ENCODE results near the gene SESTD1. TPM values are rescaled to one million over a fixed set of nuclear protein-coding genes. Genes with fewer than 3 reads are reported as not detected.
"Not testable (repeated sequence)": the region's sequence is repeated elsewhere in the genome, so short reads cannot be mapped to it uniquely, and the experiment has no call there.

Gene SESTD1
- total RNA-seq, 1 donor from 2014 or later = 82.2 TPM

GRCh38 chr2:179265082-179265510, 464 bp upstream of the SESTD1 start:
- DNase-seq = no peak

GRCh38 chr2:179263446-179264367, 925 bp downstream of the SESTD1 start:
- no peak for DNase-seq

DNA sequence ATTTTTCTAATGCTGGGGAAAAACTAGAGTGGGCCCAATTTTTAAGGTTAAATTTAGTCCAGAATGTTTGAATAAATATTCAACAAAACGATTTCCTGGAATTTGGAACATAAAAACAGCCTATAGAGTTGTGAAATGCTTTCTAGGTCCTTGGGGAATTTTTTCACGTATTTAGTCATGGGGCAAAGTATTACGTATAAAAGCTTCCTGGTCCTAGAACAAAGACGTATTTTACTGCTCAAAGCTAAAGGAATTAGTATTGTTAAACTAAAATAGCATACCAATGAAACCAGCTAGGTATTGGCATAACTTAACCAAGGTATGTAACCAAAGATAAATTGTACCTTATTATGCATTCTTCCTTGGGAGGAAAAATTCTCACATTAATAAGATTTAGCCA, 1.6 kb downstream of the SESTD1 start:
- DNase-seq = no peak

DNA sequence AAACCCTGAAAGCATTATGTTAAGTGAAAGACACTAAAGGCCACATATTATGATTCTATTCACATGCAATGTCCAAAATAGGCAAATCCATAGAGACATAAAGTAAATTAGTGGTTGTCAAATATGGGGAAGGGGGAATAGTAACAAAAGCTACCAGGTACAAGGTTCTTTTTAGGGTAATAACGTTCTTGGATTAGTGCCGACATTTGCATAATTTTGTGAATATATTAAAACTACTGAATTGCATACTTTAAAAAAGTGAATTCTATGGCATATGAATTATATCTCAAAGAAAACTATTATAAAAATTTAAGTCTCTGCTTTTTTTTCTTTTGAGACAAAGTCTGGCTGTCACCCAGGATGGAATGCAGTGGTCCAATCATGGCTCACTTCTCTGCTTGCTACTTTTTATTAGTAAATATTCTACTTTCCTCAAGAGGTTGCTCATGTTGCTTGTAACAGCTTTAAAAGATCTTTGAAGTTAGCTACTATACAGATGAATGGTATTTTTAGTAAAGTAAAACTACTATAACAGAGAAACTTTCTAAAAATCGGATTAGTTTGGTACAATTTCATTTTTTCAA, 2.5 kb downstream of the SESTD1 start:
- DNase-seq = no peak

GRCh38 chr2:179261151-179261825, 3.3 kb downstream of the SESTD1 start:
- DNase-seq = no peak

DNA sequence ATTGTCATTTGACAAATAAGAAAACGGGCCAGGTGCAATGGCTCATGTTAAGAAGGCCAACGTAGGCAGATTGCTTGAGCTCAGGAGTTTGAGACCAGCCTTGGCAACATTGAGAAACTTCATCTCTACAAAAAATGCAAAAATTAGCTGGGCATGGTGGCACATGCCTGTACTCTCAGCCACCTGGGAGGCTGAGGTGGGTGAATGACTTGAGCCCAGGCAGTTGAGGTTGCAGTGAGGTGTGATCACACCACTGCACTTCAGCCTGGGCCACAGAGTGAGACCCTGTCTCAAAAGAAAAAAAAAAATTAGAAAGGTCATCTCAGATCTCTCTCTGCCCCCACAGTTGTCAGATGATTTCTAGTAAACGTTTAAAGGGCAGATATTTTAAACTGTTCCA, 4.4 kb downstream of the SESTD1 start:
- no peak for DNase-seq

DNA sequence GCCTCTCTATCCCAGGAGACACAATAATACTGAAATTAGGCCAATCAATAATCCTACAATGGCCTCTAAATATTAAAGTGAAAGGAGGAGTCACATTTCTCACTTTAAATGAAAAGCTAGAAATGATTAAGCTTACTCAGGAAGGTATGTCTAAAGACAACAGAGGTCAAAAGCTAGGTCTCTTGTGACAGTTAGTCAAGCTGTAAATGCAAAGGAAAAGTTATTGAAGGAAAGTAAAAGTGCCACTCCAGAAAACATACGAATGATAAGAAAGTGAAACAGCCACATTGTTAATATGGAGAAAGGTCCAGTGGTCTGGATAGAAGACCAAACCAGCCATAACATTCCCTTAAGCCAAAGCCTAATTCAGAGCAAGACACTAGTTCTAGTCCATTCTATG, 9.5 kb downstream of the SESTD1 start:
- DNase-seq = no peak

DNA sequence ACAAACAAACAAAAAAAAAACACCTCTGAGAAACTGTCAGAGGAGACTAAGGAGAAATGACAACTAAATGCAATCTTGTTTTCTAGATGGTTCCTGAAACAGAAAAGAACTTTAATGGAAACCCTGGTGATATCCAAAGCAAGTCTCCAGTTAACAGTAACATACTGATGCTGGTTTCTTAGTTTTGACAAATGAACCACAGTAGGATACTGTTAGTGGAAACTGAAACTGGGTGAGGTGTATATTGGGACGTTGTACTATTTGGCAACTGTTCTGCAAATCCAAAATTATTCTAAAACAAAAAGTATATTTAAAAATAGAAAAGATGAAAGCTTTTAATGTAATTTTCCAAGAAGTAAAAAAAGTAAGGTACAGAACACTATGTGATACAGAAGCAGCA, 11.4 kb downstream of the SESTD1 start:
- no peak for DNase-seq

- no peak for DNase-seq
Measured at GRCh38 chr2:179252423-179252822, 12.2 kb downstream of the SESTD1 start.

GRCh38 chr2:179251870-179252269, 12.8 kb downstream of the SESTD1 start:
- DNase-seq = no peak

DNA sequence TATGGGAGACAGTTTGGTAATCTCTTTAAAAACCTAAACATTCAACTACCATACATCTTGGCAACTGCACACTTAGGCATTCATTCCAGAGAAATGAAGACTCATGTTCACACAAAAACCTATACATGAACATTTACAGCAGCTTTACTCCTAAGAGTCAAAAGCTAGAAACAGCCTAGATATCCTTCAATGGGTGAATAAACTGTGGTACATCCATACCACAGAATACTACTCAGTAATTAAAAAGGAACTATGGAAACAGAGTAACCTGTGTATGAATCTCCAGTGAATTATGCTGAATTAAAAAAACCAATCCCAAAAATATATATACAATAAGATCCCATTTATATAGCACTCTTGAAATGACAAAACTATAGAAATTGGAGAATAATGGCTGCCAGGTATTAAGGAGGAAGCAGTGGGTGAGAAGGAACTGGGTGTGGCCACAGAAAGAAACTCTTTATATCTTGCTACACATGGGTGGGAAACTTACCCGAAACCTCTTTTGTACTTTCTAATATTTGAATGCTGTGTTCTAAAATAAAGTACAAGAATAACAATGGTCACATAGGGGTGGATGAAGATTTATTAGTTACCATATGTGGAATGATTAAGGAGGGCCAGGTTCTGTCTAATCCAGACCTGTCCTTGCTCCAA, 13.7 kb downstream of the SESTD1 start:
- DNase-seq = no peak

DNA sequence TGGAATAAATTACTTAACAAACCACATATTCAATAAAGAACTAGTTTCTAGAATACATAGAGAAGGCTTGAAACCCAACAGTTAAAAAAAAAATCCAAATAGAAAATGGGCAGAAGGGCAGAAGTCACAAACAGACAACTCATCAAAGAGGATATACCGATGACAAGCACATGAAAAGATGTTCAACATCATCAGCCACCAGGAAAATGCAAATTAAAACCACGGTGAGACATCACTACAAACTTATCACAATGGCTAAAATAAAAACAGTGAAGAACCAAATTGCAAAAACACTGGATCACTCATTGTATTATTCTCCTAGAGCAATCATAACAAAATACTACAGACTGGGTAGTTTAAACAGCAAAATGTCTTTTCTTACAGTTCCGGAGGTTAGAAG, 14.5 kb downstream of the SESTD1 start:
- DNase-seq = no peak

DNA sequence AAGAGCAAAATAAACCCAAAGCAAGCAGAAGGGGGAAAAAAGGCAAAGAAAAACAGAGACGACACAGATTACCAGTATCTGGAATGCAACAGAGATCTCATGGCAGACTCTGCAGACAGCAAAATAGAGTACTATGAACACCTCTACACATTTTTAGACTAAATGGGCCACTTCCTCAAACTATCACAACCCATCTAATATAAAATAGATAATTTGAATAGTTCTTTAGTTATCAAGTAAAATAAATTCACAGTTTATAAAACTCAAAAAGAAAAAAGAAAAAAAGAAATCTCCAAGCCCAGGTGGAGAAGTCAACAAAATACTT, 16.6 kb downstream of the SESTD1 start:
- no peak for DNase-seq

GRCh38 chr2:179247318-179248023, 17.2 kb downstream of the SESTD1 start:
- no peak for DNase-seq

- not testable (repeated sequence) for DNase-seq
Measured at GRCh38 chr2:179245843-179246242, 18.8 kb downstream of the SESTD1 start.

- DNase-seq = no peak
Measured at GRCh38 chr2:179243046-179243445, 21.6 kb downstream of the SESTD1 start.

- DNase-seq = no peak
Measured at GRCh38 chr2:179240481-179241451, 23.9 kb downstream of the SESTD1 start.

DNA sequence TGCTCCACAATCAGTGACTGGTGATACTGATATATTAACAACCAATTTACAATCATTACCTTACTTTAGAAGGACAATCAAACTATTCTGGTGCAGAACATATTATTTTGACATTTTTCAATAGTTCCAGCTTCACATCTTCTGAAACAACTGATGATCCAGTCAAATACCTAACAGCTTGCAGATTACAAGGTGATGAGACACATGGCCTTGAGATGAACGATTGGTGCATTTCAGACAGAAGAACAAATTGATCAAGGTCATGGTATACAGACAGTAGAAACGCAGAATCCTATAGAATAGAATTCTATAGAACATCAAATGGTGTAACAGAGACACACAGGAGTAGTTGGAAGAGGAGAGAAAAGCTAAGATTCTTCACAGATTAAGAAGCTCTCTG, 24.8 kb downstream of the SESTD1 start:
- DNase-seq = no peak

DNA sequence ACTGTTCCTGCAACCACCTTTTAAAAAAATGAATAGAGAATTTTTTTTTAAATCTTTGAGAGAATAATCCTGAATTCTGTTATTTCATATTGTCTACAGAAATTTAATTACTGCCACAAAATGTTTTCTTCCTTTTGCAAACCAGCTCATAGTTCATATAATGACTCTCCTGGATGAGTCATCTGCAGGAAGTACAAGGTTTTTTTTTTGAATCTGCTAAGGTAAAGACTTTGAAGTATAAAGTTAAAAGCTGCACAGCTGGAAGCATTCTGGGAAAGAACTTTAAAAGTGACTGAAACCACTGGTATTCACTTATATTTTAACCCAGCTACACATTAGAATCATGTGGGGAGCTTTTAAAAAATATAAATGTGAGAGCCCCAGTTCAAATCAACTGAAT, 25.4 kb downstream of the SESTD1 start:
- DNase-seq = no peak

- DNase-seq = no peak
Measured at GRCh38 chr2:179238027-179238426, 26.6 kb downstream of the SESTD1 start.
